ENCODE results near the gene IDUA. TPM values are rescaled to one million over a fixed set of nuclear protein-coding genes. Genes with fewer than 3 reads are reported as not detected.

Gene IDUA
- total RNA-seq, 3 donors from 2014 or later (not counting 1 experiment from before 2014, with no cell fraction given): 38.7 to 43.6 (median 43.0) TPM

DNA sequence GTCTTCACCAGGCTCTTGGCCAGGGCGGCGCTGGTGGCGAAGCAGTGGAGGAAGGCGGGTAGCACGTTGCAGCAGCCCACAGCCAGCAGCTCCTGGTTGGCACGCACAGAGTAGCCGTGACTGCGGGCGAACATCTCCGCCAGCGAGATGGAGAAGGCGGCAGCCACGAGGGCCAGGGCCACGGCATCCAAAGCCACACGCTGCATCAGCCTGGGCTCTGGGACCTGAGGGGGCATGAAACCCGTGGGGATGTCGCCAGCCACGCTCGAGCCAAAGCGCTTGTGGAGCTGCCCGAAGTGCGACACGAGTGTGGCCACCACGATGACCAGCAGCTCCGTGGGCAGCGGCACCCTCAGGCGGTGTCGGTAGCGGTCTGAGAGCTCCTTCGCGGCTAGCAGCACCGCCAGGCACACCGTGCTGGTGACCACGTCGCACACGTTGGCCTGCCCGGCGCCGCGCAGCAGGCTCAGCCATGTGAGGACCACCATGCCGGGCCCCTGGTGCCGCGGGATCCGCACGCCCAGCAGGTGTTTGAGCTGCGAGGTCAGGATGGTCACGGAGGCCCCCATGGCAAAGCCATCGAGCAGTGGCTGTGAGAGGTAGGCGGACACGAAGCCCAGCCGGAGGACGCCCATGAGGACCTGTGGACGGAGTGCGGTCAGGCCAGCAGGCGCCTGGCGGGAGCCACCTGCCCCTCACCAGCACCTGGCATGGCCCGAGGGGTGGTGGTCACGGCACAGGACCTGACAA lies 3.1 kb downstream of the IDUA start:
- Mint-ChIP-seq H3K4me3 (no peak overlapping the region), H3K9me3 (no peaks in the 10 kb centered on the region), H3K36me3 (no peaks in the 10 kb centered on the region), H3K27ac (no peak overlapping the region), H3K4me1 (peaks cover 16 to 22% of the 10 kb centered on the region in 2 donors), H3K27me3 (ENCODE audit: low read depth in 2 of 2) (no peaks in the 10 kb centered on the region)
- ATAC-seq (no peak), DNase-seq (no peak)
- Histone ChIP-seq H3K9me3 (ENCODE audit: control insufficient read depth, insufficient read depth, low read length) (no peaks in the 10 kb centered on the region), H3K27ac (ENCODE audit: low read length) (no peak overlapping the region), H3K4me1 (ENCODE audit: control insufficient read depth, insufficient read depth, low read length) (peaks cover 26% of the 10 kb centered on the region), H3K27me3 (ENCODE audit: control insufficient read depth, insufficient read depth, low read length) (no peaks in the 10 kb centered on the region), H3K36me3 (ENCODE audit: control insufficient read depth, insufficient read depth, low read length) (peaks cover 5% of the 10 kb centered on the region), H3K4me3 (ENCODE audit: low read length) (no peak overlapping the region)
- intact Hi-C loops (cut with micrococcal nuclease): no loop called here
- TF ChIP-seq, protein P1, sequence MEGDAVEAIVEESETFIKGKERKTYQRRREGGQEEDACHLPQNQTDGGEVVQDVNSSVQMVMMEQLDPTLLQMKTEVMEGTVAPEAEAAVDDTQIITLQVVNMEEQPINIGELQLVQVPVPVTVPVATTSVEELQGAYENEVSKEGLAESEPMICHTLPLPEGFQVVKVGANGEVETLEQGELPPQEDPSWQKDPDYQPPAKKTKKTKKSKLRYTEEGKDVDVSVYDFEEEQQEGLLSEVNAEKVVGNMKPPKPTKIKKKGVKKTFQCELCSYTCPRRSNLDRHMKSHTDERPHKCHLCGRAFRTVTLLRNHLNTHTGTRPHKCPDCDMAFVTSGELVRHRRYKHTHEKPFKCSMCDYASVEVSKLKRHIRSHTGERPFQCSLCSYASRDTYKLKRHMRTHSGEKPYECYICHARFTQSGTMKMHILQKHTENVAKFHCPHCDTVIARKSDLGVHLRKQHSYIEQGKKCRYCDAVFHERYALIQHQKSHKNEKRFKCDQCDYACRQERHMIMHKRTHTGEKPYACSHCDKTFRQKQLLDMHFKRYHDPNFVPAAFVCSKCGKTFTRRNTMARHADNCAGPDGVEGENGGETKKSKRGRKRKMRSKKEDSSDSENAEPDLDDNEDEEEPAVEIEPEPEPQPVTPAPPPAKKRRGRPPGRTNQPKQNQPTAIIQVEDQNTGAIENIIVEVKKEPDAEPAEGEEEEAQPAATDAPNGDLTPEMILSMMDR (IDR thresholded peaks at IDR 0.05): no peak
- 97% methylated on average over 58 of the region's 58 CpGs for WGBS (ENCODE audit: insufficient coverage)

DNA sequence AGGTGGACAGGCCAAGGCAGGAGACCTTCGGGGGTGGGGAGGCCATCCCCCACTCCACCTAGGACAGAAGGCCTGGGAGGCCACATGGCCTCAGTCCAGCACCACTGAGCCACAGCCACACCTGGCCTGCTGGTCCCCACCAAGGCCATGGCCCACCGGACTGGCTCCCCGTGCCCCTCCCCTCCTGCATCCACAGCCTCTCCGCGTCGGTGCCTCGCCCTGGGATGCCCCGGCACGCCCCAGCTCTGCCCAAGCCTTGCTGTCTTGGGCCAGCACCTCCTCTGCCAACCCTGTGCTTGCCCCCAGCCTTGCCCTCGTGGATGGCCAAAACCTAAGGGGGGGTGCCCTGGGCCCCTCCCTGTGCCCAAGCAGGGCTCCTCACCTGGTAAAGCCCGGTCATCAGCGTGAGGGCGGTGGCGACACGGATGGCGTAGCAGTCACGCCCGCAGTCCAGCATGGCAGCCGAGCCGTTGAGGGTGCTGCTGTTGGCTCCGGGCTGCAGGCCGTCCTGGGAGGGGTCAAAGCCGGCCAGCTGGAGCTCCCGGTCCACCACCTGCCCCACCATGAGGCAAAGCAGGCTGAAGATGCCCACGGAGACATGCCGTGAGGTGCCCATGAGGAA lies 4.0 kb downstream of the IDUA start:
- Histone ChIP-seq H3K27me3 (ENCODE audit: control insufficient read depth, insufficient read depth, low read length) (no peaks in the 10 kb centered on the region), H3K9me3 (ENCODE audit: control insufficient read depth, insufficient read depth, low read length) (no peaks in the 10 kb centered on the region), H3K4me3 (ENCODE audit: low read length) (no peak overlapping the region), H3K4me1 (ENCODE audit: control insufficient read depth, insufficient read depth, low read length) (peaks cover 18% of the 10 kb centered on the region), H3K36me3 (ENCODE audit: control insufficient read depth, insufficient read depth, low read length) (peaks cover 5% of the 10 kb centered on the region), H3K27ac (ENCODE audit: low read length) (no peak overlapping the region)
- TF ChIP-seq, protein P1 (IDR thresholded peaks at IDR 0.05): no peak
- DNase-seq: no peak
- Mint-ChIP-seq H3K4me1 (peaks cover 8 to 13% of the 10 kb centered on the region in 2 donors), H3K4me3 (no peak overlapping the region), H3K9me3 (no peaks in the 10 kb centered on the region), H3K27me3 (ENCODE audit: low read depth in 2 of 2) (no peaks in the 10 kb centered on the region), H3K27ac (no peak overlapping the region), H3K36me3 (no peaks in the 10 kb centered on the region)
- WGBS (ENCODE audit: insufficient coverage): 96% methylated on average over 26 of the region's 26 CpGs
- intact Hi-C loops (cut with micrococcal nuclease): no loop called here
- ATAC-seq: no peak

DNA sequence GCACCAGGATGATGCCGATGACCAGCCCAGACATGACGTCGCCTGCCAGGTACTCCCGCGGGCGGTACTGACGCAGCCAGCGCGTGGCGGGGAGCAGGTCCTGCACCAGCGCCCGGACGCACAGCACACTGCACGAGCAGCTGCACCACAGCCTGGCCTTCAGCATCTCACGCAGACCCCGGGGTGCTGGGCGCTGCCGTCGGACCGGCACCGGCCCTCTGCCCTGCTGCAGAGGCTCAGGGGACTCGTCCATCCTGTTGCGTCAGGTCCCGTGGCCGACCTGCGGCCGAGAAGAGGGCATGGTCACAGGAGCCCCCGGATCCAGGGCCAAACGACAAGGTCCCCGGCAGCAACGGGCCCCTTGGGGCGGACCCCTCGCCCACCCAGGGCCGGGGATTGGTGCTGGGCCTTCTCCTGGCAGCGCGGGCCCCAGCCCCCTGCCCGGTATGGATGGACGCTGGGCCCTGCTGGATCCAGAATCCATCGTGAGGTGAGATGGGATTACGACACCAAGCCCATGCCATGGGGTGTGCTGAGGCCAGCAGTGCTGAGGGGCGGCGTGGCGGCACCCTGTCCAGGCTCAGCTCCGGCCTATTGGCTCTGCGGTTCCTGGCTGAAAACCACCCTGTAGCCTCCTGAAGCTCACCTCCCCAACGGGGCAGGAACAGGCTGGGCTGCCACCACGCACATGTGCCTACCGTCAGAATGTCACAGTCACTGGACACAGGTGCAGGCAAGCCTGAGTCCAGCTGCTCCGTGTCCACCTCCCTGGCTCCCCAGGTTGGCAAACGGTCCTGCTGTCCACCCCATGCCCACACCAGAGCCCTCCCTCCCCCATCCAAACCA lies 4.8 kb downstream of the IDUA start:
- WGBS (ENCODE audit: insufficient coverage): 96% methylated on average over 50 of the region's 50 CpGs
- Histone ChIP-seq H3K4me1 (ENCODE audit: control insufficient read depth, insufficient read depth, low read length) (peaks cover 10% of the 10 kb centered on the region), H3K27me3 (ENCODE audit: control insufficient read depth, insufficient read depth, low read length) (peaks cover 4% of the 10 kb centered on the region), H3K4me3 (ENCODE audit: low read length) (no peak overlapping the region), H3K36me3 (ENCODE audit: control insufficient read depth, insufficient read depth, low read length) (peaks cover 5% of the 10 kb centered on the region), H3K27ac (ENCODE audit: low read length) (no peak overlapping the region), H3K9me3 (ENCODE audit: control insufficient read depth, insufficient read depth, low read length) (no peaks in the 10 kb centered on the region)
- TF ChIP-seq, protein P1 (IDR thresholded peaks at IDR 0.05): no peak
- Mint-ChIP-seq H3K4me1 (peaks cover 0 to 5% of the 10 kb centered on the region in 2 donors), H3K27ac (no peak overlapping the region), H3K9me3 (no peaks in the 10 kb centered on the region), H3K36me3 (no peaks in the 10 kb centered on the region), H3K4me3 (no peak overlapping the region), H3K27me3 (ENCODE audit: low read depth in 2 of 2) (no peaks in the 10 kb centered on the region)
- ATAC-seq (no peak), DNase-seq (no peak)
- intact Hi-C loops (cut with micrococcal nuclease): no loop called here
